Activated CD8-positive, alpha-beta T cell treated with anti-CD3 and anti-CD28 coated beads for 36 hours (primary cell): ENCODE measurements around the gene RPL10A. TPM values are rescaled to one million over a fixed set of nuclear protein-coding genes. Genes with fewer than 3 reads are reported as not detected.
A peak's percentile ranks its signal among the peaks of the same experiment; 100 is the strongest.

Source experiments
- ATAC-seq: fragments of 200-7000 bp; cut with Tn5 transposase; one replicate; pipeline ENCODE4 v1.10.0; 2021; ENCODE audit warnings: mild to moderate bottlenecking, moderate library complexity
- CTCF ChIA-PET: fragments of 350-600 bp; sonication (Branson Sonifier 250); formaldehyde crosslinking; loops from one replicate; lab custom pipeline; 2021; ENCODE audit warnings: antibody characterized with exemption; lab: Charles Lee
- POLR2A ChIA-PET: fragments of 350-600 bp; sonication (Branson Sonifier 250); formaldehyde crosslinking; loops from one replicate; lab custom pipeline; 2021; ENCODE audit warnings: antibody characterized with exemption; lab: Charles Lee
- DNase-seq: peaks from one replicate; pipeline ENCODE4 v3.0.0-alpha.2; 2020
- H3K27ac Mint-ChIP-seq: one replicate; pipeline ENCODE4 v1.8.0; 2021; ENCODE audit warnings: mild to moderate bottlenecking, mixed read lengths
- H3K27me3 Mint-ChIP-seq: one replicate; pipeline ENCODE4 v1.8.0; 2021; ENCODE audit warnings: mixed read lengths
- H3K36me3 Mint-ChIP-seq: one replicate; pipeline ENCODE4 v1.8.0; 2021; ENCODE audit warnings: low read depth, mixed read lengths
- H3K4me1 Mint-ChIP-seq: one replicate; pipeline ENCODE4 v1.8.0; 2021; ENCODE audit warnings: low read depth, mixed read lengths
- H3K4me3 Mint-ChIP-seq: one replicate; pipeline ENCODE4 v1.8.0; 2021; ENCODE audit warnings: mild to moderate bottlenecking, moderate library complexity, mixed read lengths
- H3K9me3 Mint-ChIP-seq: one replicate; pipeline ENCODE4 v1.8.0; 2021; ENCODE audit warnings: mixed read lengths
- intact Hi-C: fragments of 100-400 bp; cut with micrococcal nuclease; formaldehyde crosslinking; loops from one replicate; pipeline ENCODE4 v1.10.0; 2022
- total RNA-seq, 2 experiments: library from RNA; stranded (reverse); gene quantifications; one replicate each; pipeline ENCODE4 v1.2.3, GENCODE V29; 2021
- TF ChIP-seq, protein P1 (sequence below): fragments of 200-600 bp; IDR thresholded peaks from one replicate; pipeline ENCODE4 v1.8.0; 2022; ENCODE audit warnings: antibody characterized with exemption, mild to moderate bottlenecking

Gene RPL10A
- total RNA-seq, 2 experiments from 2014 or later: 2,322 to 2,393 TPM

DNA sequence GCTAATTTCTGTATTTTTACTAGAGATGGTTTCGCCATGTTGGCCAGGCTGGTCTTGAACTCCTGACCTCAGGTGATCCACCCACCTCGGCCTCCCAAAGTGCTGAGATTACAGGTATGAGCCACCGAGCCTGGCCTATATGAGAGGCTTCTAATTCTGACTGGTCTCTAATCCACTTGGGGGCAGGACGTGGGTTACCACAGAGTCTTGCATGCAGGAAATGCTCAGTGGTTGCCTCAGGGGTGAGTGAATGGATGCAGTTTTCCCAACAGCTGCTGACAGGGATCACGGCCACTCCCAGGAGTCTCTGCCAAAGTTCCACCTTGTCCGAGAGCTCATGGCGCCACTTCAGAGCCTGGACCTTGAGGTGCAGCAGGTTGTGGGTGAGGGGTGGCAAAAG is 22.5 kb upstream of the RPL10A start:
- intact Hi-C loops: no loop called here
- Mint-ChIP-seq H3K27ac (no peak overlapping the region), H3K27me3 (no peaks in the 10 kb centered on the region), H3K4me1 (peaks cover 6% of the 10 kb centered on the region), H3K36me3 (no peaks in the 10 kb centered on the region), H3K9me3 (no peaks in the 10 kb centered on the region), H3K4me3 (no peak overlapping the region)
- TF ChIP-seq, protein P1, sequence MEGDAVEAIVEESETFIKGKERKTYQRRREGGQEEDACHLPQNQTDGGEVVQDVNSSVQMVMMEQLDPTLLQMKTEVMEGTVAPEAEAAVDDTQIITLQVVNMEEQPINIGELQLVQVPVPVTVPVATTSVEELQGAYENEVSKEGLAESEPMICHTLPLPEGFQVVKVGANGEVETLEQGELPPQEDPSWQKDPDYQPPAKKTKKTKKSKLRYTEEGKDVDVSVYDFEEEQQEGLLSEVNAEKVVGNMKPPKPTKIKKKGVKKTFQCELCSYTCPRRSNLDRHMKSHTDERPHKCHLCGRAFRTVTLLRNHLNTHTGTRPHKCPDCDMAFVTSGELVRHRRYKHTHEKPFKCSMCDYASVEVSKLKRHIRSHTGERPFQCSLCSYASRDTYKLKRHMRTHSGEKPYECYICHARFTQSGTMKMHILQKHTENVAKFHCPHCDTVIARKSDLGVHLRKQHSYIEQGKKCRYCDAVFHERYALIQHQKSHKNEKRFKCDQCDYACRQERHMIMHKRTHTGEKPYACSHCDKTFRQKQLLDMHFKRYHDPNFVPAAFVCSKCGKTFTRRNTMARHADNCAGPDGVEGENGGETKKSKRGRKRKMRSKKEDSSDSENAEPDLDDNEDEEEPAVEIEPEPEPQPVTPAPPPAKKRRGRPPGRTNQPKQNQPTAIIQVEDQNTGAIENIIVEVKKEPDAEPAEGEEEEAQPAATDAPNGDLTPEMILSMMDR: no peak
- ATAC-seq (peak; percentile 48), DNase-seq (peak; percentile 73)
- CTCF ChIA-PET: interaction anchor here (3.3 kb wide), 1 partner anchor 149 kb away, joined by 15 read pairs; the partner anchor contains the start of gene DEF6
- POLR2A ChIA-PET: interaction anchor here (1.9 kb wide), 1 partner anchor 102 kb away, joined by 4 read pairs; no protein-coding TSS in a partner anchor

- Mint-ChIP-seq H3K36me3 (no peaks in the 10 kb centered on the region), H3K27me3 (no peaks in the 10 kb centered on the region), H3K4me3 (no peak overlapping the region), H3K9me3 (no peaks in the 10 kb centered on the region), H3K4me1 (peaks cover 18% of the 10 kb centered on the region), H3K27ac (no peak overlapping the region)
- ChIA-PET POLR2A (interaction anchor here (0.5 to 2.3 kb wide), 3 partner anchors 20 to 148 kb away, joined by 3 to 9 read pairs (median 7); partner anchors contain the start of genes PPARD and RPL10A), CTCF (interaction anchor here (0.9 to 9.7 kb wide), 12 partner anchors 10 to 189 kb away, joined by 3 to 209 read pairs (median 10); partner anchors contain the start of genes DEF6 and PPARD)
- no peak for ATAC-seq
- no peak for DNase-seq
- TF ChIP-seq, protein P1: no peak
- intact Hi-C loops: loop anchor here (2.0 kb wide), 1 partner anchor 149 kb away; no protein-coding TSS in a partner anchor
Measured at GRCh38 chr6:35448191-35448590, 20.0 kb upstream of the RPL10A start.

DNA sequence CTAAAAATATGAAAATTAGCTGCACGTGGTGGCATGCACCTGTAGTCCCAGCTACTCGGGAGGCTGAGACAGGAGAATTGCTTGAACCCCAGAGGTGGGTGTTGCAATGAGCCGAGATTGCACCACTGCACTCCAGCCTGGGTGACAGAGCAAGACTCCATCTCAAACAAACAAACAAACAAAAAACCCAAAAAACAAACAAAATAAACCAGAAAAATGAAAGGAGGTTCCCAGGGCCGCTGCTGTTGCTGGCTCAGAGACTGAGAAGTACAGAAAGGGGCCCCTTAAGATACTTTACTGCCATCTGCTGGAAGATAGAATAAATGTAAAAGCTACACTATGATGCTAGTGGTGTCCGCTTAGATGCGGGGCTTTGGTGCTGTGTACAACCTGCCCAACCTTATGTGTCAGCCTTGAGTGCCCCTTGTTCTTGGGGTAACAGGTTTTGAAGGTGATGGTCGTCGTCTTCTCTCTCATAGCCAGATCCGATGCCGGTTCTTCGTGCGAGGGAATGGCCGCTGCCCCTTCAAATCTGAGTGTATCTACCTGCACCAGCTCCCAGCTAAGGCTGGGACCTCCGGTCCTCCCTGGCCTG is 18.8 kb upstream of the RPL10A start:
- TF ChIP-seq, protein P1: peak; percentile 70
- DNase-seq (peak; percentile 50), ATAC-seq (peak; percentile 63)
- no peaks in the 10 kb centered on the region for H3K27me3 Mint-ChIP-seq
- H3K4me1 Mint-ChIP-seq: peaks cover 29% of the 10 kb centered on the region
- H3K36me3 Mint-ChIP-seq: peaks cover 2% of the 10 kb centered on the region
- no peak overlapping the region for H3K4me3 Mint-ChIP-seq
- no peaks in the 10 kb centered on the region for H3K9me3 Mint-ChIP-seq
- intact Hi-C loops: loop anchor here (1.0 to 2.0 kb wide), 2 partner anchors 107 to 151 kb away; partner anchors contain the start of gene PPARD
- ChIA-PET CTCF (interaction anchor here (0.6 to 9.7 kb wide), 39 partner anchors 9 to 558 kb away, joined by 3 to 209 read pairs (median 6); partner anchors contain the start of genes DEF6, PPARD and RPL10A), POLR2A (interaction anchor here (0.5 to 2.3 kb wide), 7 partner anchors 16 to 121 kb away, joined by 3 to 9 read pairs (median 3); partner anchors contain the start of genes PPARD and RPL10A)
- no peak overlapping the region for H3K27ac Mint-ChIP-seq

- CTCF ChIA-PET: interaction anchor here (0.8 to 9.7 kb wide), 17 partner anchors 14 to 285 kb away, joined by 3 to 209 read pairs (median 6); partner anchors contain the start of genes ARMC12, DEF6, PPARD and RPL10A
- TF ChIP-seq, protein P1: no peak
- DNase-seq (no peak), ATAC-seq (no peak)
- Mint-ChIP-seq H3K4me1 (peaks cover 36% of the 10 kb centered on the region), H3K27ac (peak overlapping the region; percentile 39), H3K27me3 (no peaks in the 10 kb centered on the region), H3K9me3 (no peaks in the 10 kb centered on the region), H3K36me3 (peaks cover 17% of the 10 kb centered on the region), H3K4me3 (peak overlapping the region; percentile 78)
- POLR2A ChIA-PET: interaction anchor here (0.8 to 5.5 kb wide), 10 partner anchors 16 to 155 kb away, joined by 3 to 70 read pairs (median 5); partner anchors contain the start of genes DEF6, PPARD and RPL10A
- intact Hi-C loops: no loop called here
Measured at GRCh38 chr6:35451354-35452182, 16.6 kb upstream of the RPL10A start.
